ENCODE measurements around the gene NHLRC2.

GRCh38 chr10:113930482-113931057 lies 76.1 kb downstream of the NHLRC2 start:
- TF ChIP-seq CTCF (IDR thresholded peaks at IDR 0.05; ENCODE audit: poor library complexity, severe bottlenecking): no peak
- no peak for TF ChIP-seq EZH2 (IDR thresholded peaks at IDR 0.05; ENCODE audit: borderline replicate concordance, insufficient read depth, low read length, poor library complexity, severe bottlenecking)
- no peak for TF ChIP-seq EP300 (conservative IDR thresholded peaks at IDR 0.05; ENCODE audit: poor library complexity, severe bottlenecking)
- TF ChIP-seq MXI1 (conservative IDR thresholded peaks at IDR 0.05; ENCODE audit: poor library complexity, severe bottlenecking): no peak
- TF ChIP-seq RAD21 (conservative IDR thresholded peaks at IDR 0.05): no peak

Data from neural cell (in vitro differentiated cells).